Activated naive CD8-positive, alpha-beta T cell (primary cell): ENCODE measurements around the gene ZC3H10.
"Not testable (repeated sequence)": the region's sequence is repeated elsewhere in the genome, so short reads cannot be mapped to it uniquely, and the experiment has no call there.

Source experiments
- H3K27ac Mint-ChIP-seq: one replicate; pipeline ENCODE4 v1.8.0; 2021; ENCODE audit warnings: mixed read lengths
- H3K27me3 Mint-ChIP-seq: one replicate; pipeline ENCODE4 v1.8.0; 2021; ENCODE audit warnings: mixed read lengths
- H3K36me3 Mint-ChIP-seq: one replicate; pipeline ENCODE4 v1.8.0; 2021; ENCODE audit warnings: mixed read lengths
- H3K4me1 Mint-ChIP-seq: one replicate; pipeline ENCODE4 v1.8.0; 2021; ENCODE audit warnings: low read depth, mixed read lengths
- H3K4me3 Mint-ChIP-seq: one replicate; pipeline ENCODE4 v1.8.0; 2021; ENCODE audit warnings: mild to moderate bottlenecking, mixed read lengths
- H3K9me3 Mint-ChIP-seq: one replicate; pipeline ENCODE4 v1.8.0; 2021; ENCODE audit warnings: low read depth, mixed read lengths

ZC3H10 gene

GRCh38 chr12:56114084-56114483, 4.0 kb upstream of the ZC3H10 start:
- H3K4me1 Mint-ChIP-seq = peaks cover 20% of the 10 kb centered on the region
- no peaks in the 10 kb centered on the region for H3K27me3 Mint-ChIP-seq
- H3K27ac Mint-ChIP-seq = peak overlapping the region; percentile 58
- H3K36me3 Mint-ChIP-seq = peaks cover 23% of the 10 kb centered on the region
- H3K4me3 Mint-ChIP-seq = no peak overlapping the region
- H3K9me3 Mint-ChIP-seq = no peaks in the 10 kb centered on the region

- Mint-ChIP-seq H3K27me3 (no peaks in the 10 kb centered on the region), H3K4me3 (peak overlapping the region; percentile 97), H3K9me3 (no peaks in the 10 kb centered on the region), H3K27ac (peak overlapping the region; percentile 99), H3K4me1 (peaks cover 33% of the 10 kb centered on the region), H3K36me3 (peaks cover 22% of the 10 kb centered on the region)
Measured at GRCh38 chr12:56115329-56115728, 2.7 kb upstream of the ZC3H10 start.

- peaks cover 33% of the 10 kb centered on the region for H3K4me1 Mint-ChIP-seq
- peaks cover 16% of the 10 kb centered on the region for H3K36me3 Mint-ChIP-seq
- peak within 1 kb of the TSS; percentile 97 for H3K4me3 Mint-ChIP-seq
- H3K27ac Mint-ChIP-seq = peak within 1 kb of the TSS; percentile 99
- H3K9me3 Mint-ChIP-seq = no peaks in the 10 kb centered on the region
- no peaks in the 10 kb centered on the region for H3K27me3 Mint-ChIP-seq
Measured at GRCh38 chr12:56116267-56117081, 1.6 kb upstream of the ZC3H10 start, which contains the start of gene RPL41. Gene RPL41, plus strand, starts transcription at chr12:56116633.

- not testable (repeated sequence) for H3K9me3 Mint-ChIP-seq, H3K27me3 Mint-ChIP-seq
- Mint-ChIP-seq H3K4me1 (peaks cover 33% of the 10 kb centered on the region), H3K27ac (peak overlapping the region; percentile 99), H3K36me3 (peaks cover 15% of the 10 kb centered on the region), H3K4me3 (peak overlapping the region; percentile 97)
Measured at GRCh38 chr12:56117082-56117706, 872 bp upstream of the ZC3H10 start.

GRCh38 chr12:56118688-56119357, 757 bp downstream of the ZC3H10 start:
- Mint-ChIP-seq H3K9me3 (no peaks in the 10 kb centered on the region), H3K36me3 (peaks cover 11% of the 10 kb centered on the region)

GRCh38 chr12:56119361-56119796, 1.3 kb downstream of the ZC3H10 start:
- no peaks in the 10 kb centered on the region for H3K27me3 Mint-ChIP-seq
- peaks cover 11% of the 10 kb centered on the region for H3K36me3 Mint-ChIP-seq
- H3K9me3 Mint-ChIP-seq = no peaks in the 10 kb centered on the region
- peak overlapping the region; percentile 97 for H3K4me3 Mint-ChIP-seq
- H3K4me1 Mint-ChIP-seq = peaks cover 37% of the 10 kb centered on the region
- H3K27ac Mint-ChIP-seq = peak overlapping the region; percentile 99

More at GRCh38 chr12:56118688-56119357, 757 bp downstream of the ZC3H10 start:
- peak overlapping the region; percentile 99 for H3K27ac Mint-ChIP-seq
- H3K4me3 Mint-ChIP-seq = peak overlapping the region; percentile 97
- H3K4me1 Mint-ChIP-seq = peaks cover 36% of the 10 kb centered on the region
- H3K27me3 Mint-ChIP-seq = no peaks in the 10 kb centered on the region

GRCh38 chr12:56120158-56120846, 2.2 kb downstream of the ZC3H10 start:
- Mint-ChIP-seq H3K4me3 (no peak overlapping the region), H3K4me1 (peaks cover 36% of the 10 kb centered on the region), H3K27ac (peak overlapping the region; percentile 58), H3K27me3 (no peaks in the 10 kb centered on the region), H3K36me3 (peaks cover 11% of the 10 kb centered on the region), H3K9me3 (no peaks in the 10 kb centered on the region)

- Mint-ChIP-seq H3K9me3 (no peaks in the 10 kb centered on the region), H3K36me3 (peaks cover 11% of the 10 kb centered on the region), H3K4me3 (no peak overlapping the region), H3K4me1 (peaks cover 37% of the 10 kb centered on the region), H3K27ac (peak overlapping the region; percentile 28), H3K27me3 (no peaks in the 10 kb centered on the region)
Measured at GRCh38 chr12:56121204-56121870, 3.3 kb downstream of the ZC3H10 start.

- Mint-ChIP-seq H3K27me3 (no peaks in the 10 kb centered on the region), H3K4me1 (peaks cover 50% of the 10 kb centered on the region), H3K36me3 (peaks cover 3% of the 10 kb centered on the region), H3K27ac (peak overlapping the region; percentile 55), H3K4me3 (no peak overlapping the region), H3K9me3 (no peaks in the 10 kb centered on the region)
Measured at GRCh38 chr12:56122637-56123036, 4.6 kb downstream of the ZC3H10 start.

GRCh38 chr12:56124133-56124532, 6.1 kb downstream of the ZC3H10 start:
- H3K4me3 Mint-ChIP-seq = no peak overlapping the region
- no peaks in the 10 kb centered on the region for H3K27me3 Mint-ChIP-seq
- no peaks in the 10 kb centered on the region for H3K36me3 Mint-ChIP-seq
- H3K9me3 Mint-ChIP-seq = no peaks in the 10 kb centered on the region
- H3K4me1 Mint-ChIP-seq = peaks cover 40% of the 10 kb centered on the region
- H3K27ac Mint-ChIP-seq = no peak overlapping the region

GRCh38 chr12:56126732-56127239, 8.7 kb downstream of the ZC3H10 start:
- Mint-ChIP-seq H3K4me1 (peaks cover 50% of the 10 kb centered on the region), H3K27ac (peak overlapping the region; percentile 88), H3K9me3 (no peaks in the 10 kb centered on the region), H3K36me3 (peaks cover 13% of the 10 kb centered on the region), H3K27me3 (no peaks in the 10 kb centered on the region), H3K4me3 (peak overlapping the region; percentile 94)

GRCh38 chr12:56127485-56127887, 9.4 kb downstream of the ZC3H10 start:
- Mint-ChIP-seq H3K27ac (peak overlapping the region; percentile 88), H3K36me3 (peaks cover 19% of the 10 kb centered on the region), H3K4me1 (peaks cover 57% of the 10 kb centered on the region), H3K9me3 (no peaks in the 10 kb centered on the region), H3K4me3 (peak overlapping the region; percentile 94), H3K27me3 (no peaks in the 10 kb centered on the region)

- no peaks in the 10 kb centered on the region for H3K9me3 Mint-ChIP-seq
- peaks cover 59% of the 10 kb centered on the region for H3K4me1 Mint-ChIP-seq
- peak within 1 kb of the TSS; percentile 94 for H3K4me3 Mint-ChIP-seq
- H3K27me3 Mint-ChIP-seq = no peaks in the 10 kb centered on the region
- peak within 1 kb of the TSS; percentile 95 for H3K27ac Mint-ChIP-seq
- H3K36me3 Mint-ChIP-seq = peaks cover 19% of the 10 kb centered on the region
Measured at GRCh38 chr12:56127888-56128669, 10.0 kb downstream of the ZC3H10 start, which contains the start of gene ESYT1. Gene ESYT1, plus strand, starts transcription at chr12:56128267. Its CDS starts 53 bp downstream, at chr12:56128320.
